ENCODE data around the gene HAGH. TPM values are rescaled to one million over a fixed set of nuclear protein-coding genes. Genes with fewer than 3 reads are reported as not detected.

The HAGH gene
- polyA plus RNA-seq, 4 donors, result 38.0 to 56.2 (median 49.5) TPM

- no peak for DNase-seq (ENCODE audit: low read depth in 4 of 4, low spot score in 2 of 4)
Observed at GRCh38 chr16:1788095-1788707, 38.4 kb downstream of the HAGH start.

GRCh38 chr16:1787322-1788094, 39.1 kb downstream of the HAGH start:
- no peak for DNase-seq (ENCODE audit: low read depth in 4 of 4, low spot score in 2 of 4)

- DNase-seq (ENCODE audit: low read depth in 4 of 4, low spot score in 2 of 4), result no peak
Observed at GRCh38 chr16:1787056-1787321, 39.6 kb downstream of the HAGH start.

GRCh38 chr16:1786242-1787055, 40.2 kb downstream of the HAGH start:
- DNase-seq (ENCODE audit: low read depth in 4 of 4, low spot score in 2 of 4), result no peak

GRCh38 chr16:1785846-1786170, 40.8 kb downstream of the HAGH start:
- no peak for DNase-seq (ENCODE audit: low read depth in 4 of 4, low spot score in 2 of 4)

- DNase-seq (ENCODE audit: low read depth in 4 of 4, low spot score in 2 of 4), result no peak
Observed at GRCh38 chr16:1784977-1785845, 41.4 kb downstream of the HAGH start.

GRCh38 chr16:1782408-1783264, 44.0 kb downstream of the HAGH start, which contains the start of the genes NUBP2 and SPSB3:
NUBP2 (plus strand) TSS chr16:1782960; CDS start chr16:1783021, 61 bp downstream.
SPSB3 (minus strand) TSS chr16:1782571; CDS start chr16:1781483, 1,088 bp downstream.
- DNase-seq (ENCODE audit: low read depth in 4 of 4, low spot score in 2 of 4), result peak; percentile 98 to 100 (median 99)

GRCh38 chr16:1781758-1782407, 44.7 kb downstream of the HAGH start:
- no peak for DNase-seq (ENCODE audit: low read depth in 4 of 4, low spot score in 2 of 4)

- DNase-seq (ENCODE audit: low read depth in 4 of 4, low spot score in 2 of 4), result no peak
Observed at GRCh38 chr16:1781254-1781653, 45.4 kb downstream of the HAGH start.

- DNase-seq (ENCODE audit: low read depth in 4 of 4, low spot score in 2 of 4), result no peak
Observed at GRCh38 chr16:1780677-1781072, 46.0 kb downstream of the HAGH start.

GRCh38 chr16:1779741-1780676, 46.6 kb downstream of the HAGH start:
- no peak for DNase-seq (ENCODE audit: low read depth in 4 of 4, low spot score in 2 of 4)

GRCh38 chr16:1779234-1779701, 47.4 kb downstream of the HAGH start:
- DNase-seq (ENCODE audit: low read depth in 4 of 4, low spot score in 2 of 4), result no peak

GRCh38 chr16:1778200-1779179, 48.1 kb downstream of the HAGH start:
- no peak for DNase-seq (ENCODE audit: low read depth in 4 of 4, low spot score in 2 of 4)

GRCh38 chr16:1777375-1778199, 49.0 kb downstream of the HAGH start:
- no peak for DNase-seq (ENCODE audit: low read depth in 4 of 4, low spot score in 2 of 4)

GRCh38 chr16:1776991-1777374, 49.6 kb downstream of the HAGH start:
- DNase-seq (ENCODE audit: low read depth in 4 of 4, low spot score in 2 of 4), result no peak

GRCh38 chr16:1776672-1776955, 50.0 kb downstream of the HAGH start:
- DNase-seq (ENCODE audit: low read depth in 4 of 4, low spot score in 2 of 4), result no peak
